Neutrophil (primary cell): Measurements from ENCODE around the gene IFT27.

Experiments used
- H3K27ac ChIP-seq: fragments of 200-600 bp; sonication (generic); 2 replicates; pipeline ENCODE4 v1.5.1; 2016; ENCODE audit warnings: mild to moderate bottlenecking, moderate library complexity
- H3K27me3 ChIP-seq: fragments of 200-600 bp; sonication (generic); 2 replicates; pipeline ENCODE4 v1.6.0; 2016; ENCODE audit warnings: mild to moderate bottlenecking
- H3K36me3 ChIP-seq: fragments of 200-600 bp; sonication (generic); 2 replicates; pipeline ENCODE4 v1.5.1; 2017
- H3K4me1 ChIP-seq, 2 experiments: fragments of 200-600 bp in 1 of 2; sonication (generic) in 1 of 2; 1 replicate in 1 of 2; 2 replicates in 1 of 2; pipeline versions ENCODE4 v1.5.1 to v1.6.1; 2013 to 2016; ENCODE audit warnings: low read depth in 1 of 2, low read length in 1 of 2, mild to moderate bottlenecking in 1 of 2, moderate library complexity in 1 of 2; ENCODE audit not compliant: control insufficient read depth in 1 of 2, insufficient read depth in 1 of 2
- H3K4me3 ChIP-seq, 2 experiments: fragments of 200-600 bp in 1 of 2; sonication (generic) in 1 of 2; 1 replicate in 1 of 2; 2 replicates in 1 of 2; pipeline ENCODE4 v1.5.1; 2013 to 2016; ENCODE audit warnings: low read depth in 1 of 2, low read length in 1 of 2, mild to moderate bottlenecking in 1 of 2, moderate library complexity in 1 of 2
- H3K9me3 ChIP-seq: fragments of 200-600 bp; sonication (generic); 2 replicates; pipeline ENCODE4 v1.5.1; 2016
- CTCF ChIP-seq: fragments of 200-600 bp; sonication (generic); IDR thresholded peaks from 2 replicates; pipeline ENCODE4 v1.5.1; 2016; ENCODE audit warnings: antibody characterized with exemption

Gene IFT27

GRCh38 chr22:36814801-36815200 is 38.9 kb upstream of the IFT27 start:
- Histone ChIP-seq H3K36me3 (no peaks in the 10 kb centered on the region), H3K4me3 (no peak overlapping the region), H3K4me1 (peaks cover 5 to 13% of the 10 kb centered on the region in 2 experiments), H3K27me3 (peaks cover 80% of the 10 kb centered on the region), H3K9me3 (no peaks in the 10 kb centered on the region), H3K27ac (no peak overlapping the region)
- TF ChIP-seq CTCF = no peak

- Histone ChIP-seq H3K36me3 (no peaks in the 10 kb centered on the region), H3K9me3 (no peaks in the 10 kb centered on the region), H3K4me1 (peaks cover 29 to 31% of the 10 kb centered on the region in 2 experiments), H3K27ac (no peak overlapping the region), H3K4me3 (no peak overlapping the region), H3K27me3 (peaks cover 46% of the 10 kb centered on the region)
- TF ChIP-seq CTCF = no peak
Observed at GRCh38 chr22:36811094-36811800, 35.3 kb upstream of the IFT27 start.

GRCh38 chr22:36809351-36809750 is 33.4 kb upstream of the IFT27 start:
- Histone ChIP-seq H3K4me1 (peaks cover 28 to 31% of the 10 kb centered on the region in 2 experiments), H3K27ac (no peak overlapping the region), H3K27me3 (peaks cover 46% of the 10 kb centered on the region), H3K36me3 (no peaks in the 10 kb centered on the region), H3K4me3 (no peak overlapping the region), H3K9me3 (no peaks in the 10 kb centered on the region)
- TF ChIP-seq CTCF = no peak

GRCh38 chr22:36808721-36809344 is 32.9 kb upstream of the IFT27 start:
- Histone ChIP-seq H3K9me3 (no peaks in the 10 kb centered on the region), H3K4me1 (peaks cover 28 to 31% of the 10 kb centered on the region in 2 experiments), H3K4me3 (no peak overlapping the region), H3K27me3 (peaks cover 46% of the 10 kb centered on the region), H3K36me3 (no peaks in the 10 kb centered on the region), H3K27ac (no peak overlapping the region)
- TF ChIP-seq CTCF = no peak

GRCh38 chr22:36807627-36808026 is 31.7 kb upstream of the IFT27 start:
- Histone ChIP-seq H3K27me3 (peaks cover 46% of the 10 kb centered on the region), H3K4me3 (no peak overlapping the region), H3K9me3 (no peaks in the 10 kb centered on the region), H3K4me1 (peaks cover 28 to 31% of the 10 kb centered on the region in 2 experiments), H3K27ac (no peak overlapping the region), H3K36me3 (no peaks in the 10 kb centered on the region)
- no peak for TF ChIP-seq CTCF
